Endothelial cell of umbilical vein (primary cell): ENCODE measurements around the gene TRMT44. TPM values are rescaled to one million over a fixed set of nuclear protein-coding genes. Genes with fewer than 3 reads are reported as not detected.

ENCODE experiments used
- BruUV-seq: library from RNA; stranded (reverse); fragments of 400-500 nt; replicated peaks from 2 replicates; lab custom pipeline; 2021; lab: Mats Ljungman, UMichigan
- CTCF ChIA-PET: fragments of 300-600, 350-600 bp; sonication (Branson Sonifier 250); formaldehyde crosslinking; loops from one replicate; lab custom pipeline; 2021; ENCODE audit warnings: antibody characterized with exemption, inconsistent platforms; lab: Charles Lee
- POLR2A ChIA-PET: fragments of 300-600, 350-600 bp; sonication (Branson Sonifier 250); formaldehyde crosslinking; loops from one replicate; lab custom pipeline; 2021; ENCODE audit warnings: antibody characterized with exemption, inconsistent platforms; lab: Charles Lee
- DNase-seq: peaks from one replicate; pipeline ENCODE4 v3.0.0-alpha.2; 2011; ENCODE audit warnings: low read depth, low spot score
- FAIRE-seq: peaks from 2 replicates; lab custom pipeline; 2011; peaks lifted over from hg19 to GRCh38; lab: Jason Lieb, UNC
- H2AFZ ChIP-seq: 2 replicates; pipeline ENCODE4 v1.6.0; 2012; ENCODE audit warnings: low read depth, low read length, control low read depth, inconsistent platforms
- H3K27ac ChIP-seq: 2 replicates; pipeline ENCODE4 v1.5.1; 2011; ENCODE audit warnings: low read depth, mild to moderate bottlenecking, control low read depth, low read length, moderate library complexity; ENCODE audit not compliant: insufficient read depth
- H3K27me3 ChIP-seq, 2 experiments: 2 replicates each; pipeline versions ENCODE4 v1.6.0 to v1.6.1; 2011; ENCODE audit warnings: low read length in 2 of 2, mixed read lengths in 1 of 2; ENCODE audit not compliant: control insufficient read depth in 2 of 2, insufficient read depth in 2 of 2
- H3K36me3 ChIP-seq, 2 experiments: 2 replicates in 1 of 2; 3 replicates in 1 of 2; pipeline ENCODE4 v1.5.1; 2011; ENCODE audit warnings: low read length in 2 of 2, mild to moderate bottlenecking in 1 of 2, moderate library complexity in 1 of 2; ENCODE audit not compliant: control insufficient read depth in 2 of 2, insufficient read depth in 2 of 2; ENCODE audit errors: extremely low read depth in 1 of 2
- H3K4me1 ChIP-seq: 3 replicates; pipeline ENCODE4 v1.5.1; 2011; ENCODE audit warnings: mild to moderate bottlenecking, low read length; ENCODE audit not compliant: control insufficient read depth, insufficient read depth; ENCODE audit errors: extremely low read depth
- H3K4me2 ChIP-seq: 2 replicates; pipeline ENCODE4 v1.6.1; 2011; ENCODE audit warnings: low read length, control low read depth, mixed read lengths; ENCODE audit not compliant: insufficient read depth
- H3K4me3 ChIP-seq, 3 experiments: fragments of 200-600 bp in 1 of 3; sonication (generic), shearing (Covaris generic) in 1 of 3; replicated peaks in 1 of 3; 2 replicates each; pipeline ENCODE4 v1.5.1; 2011 to 2016; ENCODE audit warnings: control low read depth in 3 of 3, low read length in 3 of 3, mild to moderate bottlenecking in 2 of 3, inconsistent platforms in 1 of 3, low read depth in 1 of 3, moderate library complexity in 1 of 3; ENCODE audit not compliant: insufficient read depth in 1 of 3
- H3K79me2 ChIP-seq: 2 replicates; pipeline ENCODE4 v1.6.0; 2012; ENCODE audit warnings: low read length, inconsistent platforms; ENCODE audit not compliant: control insufficient read depth, insufficient read depth
- H3K9ac ChIP-seq: replicated peaks from 2 replicates; pipeline ENCODE3; 2011; ENCODE audit warnings: low read length, control low read depth; ENCODE audit not compliant: insufficient read depth; ENCODE audit errors: extremely low read depth
- H3K9me1 ChIP-seq: replicated peaks from 3 replicates; pipeline ENCODE4 v1.6.0; 2011; ENCODE audit warnings: mild to moderate bottlenecking, low read length; ENCODE audit not compliant: control insufficient read depth, insufficient read depth; ENCODE audit errors: extremely low read depth
- H3K9me3 ChIP-seq: replicated peaks from 2 replicates; pipeline ENCODE4 v1.5.1; 2012; ENCODE audit warnings: low read length, inconsistent platforms; ENCODE audit not compliant: control insufficient read depth, insufficient read depth
- H4K20me1 ChIP-seq: replicated peaks from 2 replicates; pipeline ENCODE3; 2011; ENCODE audit warnings: mild to moderate bottlenecking, low read length; ENCODE audit not compliant: control insufficient read depth, insufficient read depth; ENCODE audit errors: extremely low read depth
- EZH2 ChIP-seq: IDR thresholded peaks from 2 replicates; pipeline ENCODE4 v1.6.1; 2012; ENCODE audit warnings: borderline replicate concordance, low read depth, mild to moderate bottlenecking, moderate library complexity, low read length, inconsistent platforms; ENCODE audit not compliant: severe bottlenecking
- FOS ChIP-seq: IDR thresholded peaks from 2 replicates; pipeline ENCODE4 v1.6.1; 2011; ENCODE audit warnings: mild to moderate bottlenecking, low read length, moderate library complexity, borderline replicate concordance; ENCODE audit not compliant: insufficient read depth
- GATA2 ChIP-seq: IDR thresholded peaks from 2 replicates; pipeline ENCODE4 v1.7.0; 2011; ENCODE audit warnings: low read depth, mild to moderate bottlenecking, moderate library complexity, mixed read lengths, low read length; ENCODE audit not compliant: insufficient read length, insufficient read depth
- JUN ChIP-seq: IDR thresholded peaks from 2 replicates; pipeline ENCODE4 v1.6.1; 2011; ENCODE audit warnings: borderline replicate concordance, low read depth; ENCODE audit not compliant: insufficient read length, insufficient read depth
- MAX ChIP-seq: IDR thresholded peaks from 2 replicates; pipeline ENCODE4 v1.6.1; 2011; ENCODE audit not compliant: insufficient read depth, insufficient read length
- MYC ChIP-seq: IDR thresholded peaks from one replicate; pipeline ENCODE4 v1.6.1; 2011; ENCODE audit warnings: mild to moderate bottlenecking, low read depth, low read length
- POLR2A ChIP-seq: IDR thresholded peaks from 2 replicates; pipeline ENCODE4 v1.6.1; 2012; ENCODE audit warnings: low read depth, mild to moderate bottlenecking, control low read depth, low read length
- POLR2AphosphoS5 ChIP-seq: IDR thresholded peaks from 2 replicates; pipeline ENCODE4 v1.6.1; 2012; ENCODE audit warnings: low read depth, mild to moderate bottlenecking, control low read depth, low read length, moderate library complexity; ENCODE audit not compliant: insufficient read depth
- dilution Hi-C: fragments of 300-500 bp; cut with MboI; formaldehyde crosslinking; loops from one replicate; pipeline ENCODE4 v1.15.0; 2019; ENCODE audit warnings: low sequenced_read_pairs; ENCODE audit not compliant: extremely low pct_ligation_motif_present
- intact Hi-C: fragments of 100-400 bp; cut with micrococcal nuclease; formaldehyde crosslinking; loops from one replicate; pipeline ENCODE4 v1.10.0; 2022
- polyA plus RNA-seq, 4 experiments: library from polyadenylated mRNA; depleted of rRNA in 3 of 4; stranded (reverse) in 3 of 4; unstranded in 1 of 4; fragments of >200 nt; gene quantifications; 2 replicates each; pipeline versions ENCODE4 v1.2.1 to v1.2.3, GENCODE V29; 2011 to 2012; ENCODE audit warnings: missing spikeins in 1 of 4
- total RNA-seq: library from RNA; stranded (reverse); gene quantifications from 2 replicates; pipeline ENCODE4 v1.2.3, GENCODE V29; 2021
- TF ChIP-seq, protein P1 (sequence below), 2 donors: IDR thresholded peaks; 1 replicate in 1 of 2; 2 replicates in 1 of 2; pipeline ENCODE4 v1.5.1; 2011; ENCODE audit warnings: low read length in 2 of 2, mild to moderate bottlenecking in 2 of 2, moderate library complexity in 2 of 2, control low read depth in 1 of 2, inconsistent platforms in 1 of 2, low read depth in 1 of 2; ENCODE audit not compliant: insufficient read depth in 1 of 2; ENCODE audit errors: extremely low read depth in 1 of 2

TRMT44 gene
- total and polyA plus RNA-seq, 2 donors (not counting 3 experiments of a cell fraction or from before 2014, with no cell fraction given): 10.4 to 17.3 TPM

GRCh38 chr4:8394806-8395205 is 45.8 kb upstream of the TRMT44 start:
- Histone ChIP-seq H3K27ac (no peak overlapping the region), H2AFZ (no peak overlapping the region), H3K9me1 (no peaks in the 10 kb centered on the region), H3K4me1 (peaks cover 30% of the 10 kb centered on the region), H3K9ac (no peak overlapping the region), H3K4me3 (no peak overlapping the region), H3K27me3 (no peaks in the 10 kb centered on the region), H3K36me3 (peaks cover 0 to 7% of the 10 kb centered on the region in 2 experiments), H3K79me2 (no peaks in the 10 kb centered on the region), H4K20me1 (no peaks in the 10 kb centered on the region), H3K9me3 (no peaks in the 10 kb centered on the region), H3K4me2 (no peak overlapping the region)
- FAIRE-seq: no peak
- intact Hi-C loops: no loop called here
- BruUV-seq: no TSS peak
- POLR2A ChIA-PET: no interaction called here
- no peak for DNase-seq
- dilution Hi-C loops: no loop called here
- TF ChIP-seq POLR2A (no peak), GATA2 (no peak), POLR2AphosphoS5 (no peak), EZH2 (no peak), JUN (no peak), FOS (no peak), MYC (no peak), MAX (no peak)
- TF ChIP-seq, protein P1, sequence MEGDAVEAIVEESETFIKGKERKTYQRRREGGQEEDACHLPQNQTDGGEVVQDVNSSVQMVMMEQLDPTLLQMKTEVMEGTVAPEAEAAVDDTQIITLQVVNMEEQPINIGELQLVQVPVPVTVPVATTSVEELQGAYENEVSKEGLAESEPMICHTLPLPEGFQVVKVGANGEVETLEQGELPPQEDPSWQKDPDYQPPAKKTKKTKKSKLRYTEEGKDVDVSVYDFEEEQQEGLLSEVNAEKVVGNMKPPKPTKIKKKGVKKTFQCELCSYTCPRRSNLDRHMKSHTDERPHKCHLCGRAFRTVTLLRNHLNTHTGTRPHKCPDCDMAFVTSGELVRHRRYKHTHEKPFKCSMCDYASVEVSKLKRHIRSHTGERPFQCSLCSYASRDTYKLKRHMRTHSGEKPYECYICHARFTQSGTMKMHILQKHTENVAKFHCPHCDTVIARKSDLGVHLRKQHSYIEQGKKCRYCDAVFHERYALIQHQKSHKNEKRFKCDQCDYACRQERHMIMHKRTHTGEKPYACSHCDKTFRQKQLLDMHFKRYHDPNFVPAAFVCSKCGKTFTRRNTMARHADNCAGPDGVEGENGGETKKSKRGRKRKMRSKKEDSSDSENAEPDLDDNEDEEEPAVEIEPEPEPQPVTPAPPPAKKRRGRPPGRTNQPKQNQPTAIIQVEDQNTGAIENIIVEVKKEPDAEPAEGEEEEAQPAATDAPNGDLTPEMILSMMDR (IDR thresholded peaks at IDR 0.05; ENCODE audit: extremely low read depth in 1 of 2, insufficient read depth in 1 of 2, low read depth in 1 of 2, low read length in 2 of 2): no peak
- CTCF ChIA-PET: interaction anchor here (1.3 to 5.4 kb wide), 4 partner anchors 8 to 153 kb away, joined by 4 to 45 read pairs (median 22); no protein-coding TSS in a partner anchor
